Gastrocnemius medialis (tissue), 4 donors: ENCODE results near the gene PRUNE2.

Experiments used
- POLR2A ChIP-seq, 2 donors: fragments of 450-650 bp; IDR thresholded peaks; one replicate each; pipeline ENCODE4 v1.6.1; 2017; ENCODE audit warnings: antibody characterized with exemption in 2 of 2, mild to moderate bottlenecking in 2 of 2, moderate library complexity in 2 of 2
- TF ChIP-seq, protein P1 (sequence below), 5 experiments: fragments of 450-650 bp in 3 of 5; fragments of 200-600 bp in 2 of 5; sonication (generic) in 2 of 5; IDR thresholded peaks in 4 of 5; conservative IDR thresholded peaks in 1 of 5; 1 replicate in 4 of 5; 2 replicates in 1 of 5; pipeline ENCODE4 v1.5.1; 2016 to 2019; ENCODE audit warnings: antibody characterized with exemption in 5 of 5, mild to moderate bottlenecking in 3 of 5, moderate library complexity in 3 of 5

DNA sequence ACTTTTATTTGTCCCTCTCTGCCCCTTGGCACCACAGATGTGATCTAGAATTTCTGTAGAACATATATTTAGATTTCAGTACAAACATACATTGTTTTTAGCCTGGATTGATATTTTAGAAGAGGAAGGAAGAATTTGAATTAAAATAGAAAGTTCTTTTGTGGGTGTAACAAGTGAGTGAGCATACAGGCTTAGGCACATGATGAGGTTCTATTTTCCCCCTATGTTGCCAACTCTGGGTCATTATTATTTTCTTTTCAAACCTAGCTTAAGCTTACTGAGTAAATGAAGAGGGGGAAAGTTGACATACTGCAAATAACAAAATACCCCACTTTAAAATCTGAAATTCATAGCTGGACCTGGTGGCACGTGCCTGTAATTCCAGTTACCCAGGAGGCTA lies 344.0 kb downstream of the PRUNE2 start:
- TF ChIP-seq, protein P1, sequence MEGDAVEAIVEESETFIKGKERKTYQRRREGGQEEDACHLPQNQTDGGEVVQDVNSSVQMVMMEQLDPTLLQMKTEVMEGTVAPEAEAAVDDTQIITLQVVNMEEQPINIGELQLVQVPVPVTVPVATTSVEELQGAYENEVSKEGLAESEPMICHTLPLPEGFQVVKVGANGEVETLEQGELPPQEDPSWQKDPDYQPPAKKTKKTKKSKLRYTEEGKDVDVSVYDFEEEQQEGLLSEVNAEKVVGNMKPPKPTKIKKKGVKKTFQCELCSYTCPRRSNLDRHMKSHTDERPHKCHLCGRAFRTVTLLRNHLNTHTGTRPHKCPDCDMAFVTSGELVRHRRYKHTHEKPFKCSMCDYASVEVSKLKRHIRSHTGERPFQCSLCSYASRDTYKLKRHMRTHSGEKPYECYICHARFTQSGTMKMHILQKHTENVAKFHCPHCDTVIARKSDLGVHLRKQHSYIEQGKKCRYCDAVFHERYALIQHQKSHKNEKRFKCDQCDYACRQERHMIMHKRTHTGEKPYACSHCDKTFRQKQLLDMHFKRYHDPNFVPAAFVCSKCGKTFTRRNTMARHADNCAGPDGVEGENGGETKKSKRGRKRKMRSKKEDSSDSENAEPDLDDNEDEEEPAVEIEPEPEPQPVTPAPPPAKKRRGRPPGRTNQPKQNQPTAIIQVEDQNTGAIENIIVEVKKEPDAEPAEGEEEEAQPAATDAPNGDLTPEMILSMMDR (IDR thresholded peaks at IDR 0.05 in 4 of 5, conservative IDR thresholded peaks at IDR 0.05 in 1 of 5), result no peak
- TF ChIP-seq POLR2A (IDR thresholded peaks at IDR 0.05), result no peak
